H1 (cell line): Measurements from ENCODE around the gene GFRA3. TPM values are rescaled to one million over a fixed set of nuclear protein-coding genes. Genes with fewer than 3 reads are reported as not detected.

ENCODE experiments used
- CTCF ChIA-PET: fragments of 300-600 bp; sonication (Branson Sonifier 250); formaldehyde crosslinking; loops from one replicate; lab custom pipeline; 2021; ENCODE audit not compliant: partially characterized antibody; lab: Charles Lee
- POLR2A ChIA-PET: fragments of 300-600 bp; sonication (Branson Sonifier 250); formaldehyde crosslinking; loops from one replicate; lab custom pipeline; 2021; ENCODE audit warnings: inconsistent platforms; ENCODE audit not compliant: partially characterized antibody; lab: Charles Lee
- DNase-seq, 2 experiments: peaks; one replicate each; pipeline versions ENCODE4 v3.0.0 to v3.0.0-alpha.2; 2010 to 2022; ENCODE audit warnings: low spot score in 2 of 2, low read depth in 1 of 2, mixed read lengths in 1 of 2
- FAIRE-seq: peaks from 2 replicates; lab custom pipeline; 2011; peaks lifted over from hg19 to GRCh38; lab: Jason Lieb, UNC
- H2AFZ ChIP-seq: 2 replicates; pipeline ENCODE4 v1.8.1; 2012; ENCODE audit warnings: low read length, inconsistent platforms
- H2AK5ac ChIP-seq: 2 replicates; pipeline ENCODE4 v1.6.1; 2013; ENCODE audit warnings: low read depth, low read length
- H2BK120ac ChIP-seq: replicated peaks from 2 replicates; pipeline ENCODE3; 2013; ENCODE audit warnings: low read depth, low read length, inconsistent platforms
- H2BK12ac ChIP-seq: 2 replicates; pipeline ENCODE4 v1.6.1; 2013; ENCODE audit warnings: low read depth, low read length
- H2BK15ac ChIP-seq: 2 replicates; pipeline ENCODE4 v1.6.1; 2013; ENCODE audit warnings: low read length
- H2BK20ac ChIP-seq: 2 replicates; pipeline ENCODE4 v1.6.1; 2013; ENCODE audit warnings: low read length
- H2BK5ac ChIP-seq: 2 replicates; pipeline ENCODE4 v1.6.1; 2013; ENCODE audit warnings: low read depth, low read length
- H3K14ac ChIP-seq: 2 replicates; pipeline ENCODE4 v1.6.1; 2013; ENCODE audit warnings: inconsistent platforms; ENCODE audit not compliant: insufficient read length
- H3K18ac ChIP-seq: 2 replicates; pipeline ENCODE4 v1.6.1; 2013; ENCODE audit warnings: low read length; ENCODE audit errors: extremely low read depth
- H3K23ac ChIP-seq: 2 replicates; pipeline ENCODE4 v1.6.1; 2013; ENCODE audit warnings: inconsistent platforms; ENCODE audit not compliant: insufficient read length
- H3K23me2 ChIP-seq: 2 replicates; pipeline ENCODE4 v1.6.1; 2013; ENCODE audit warnings: low read depth, low read length
- H3K27ac ChIP-seq: 2 replicates; pipeline ENCODE4 v1.6.1; 2011; ENCODE audit warnings: low read depth, low read length, inconsistent platforms
- H3K27me3 ChIP-seq, 4 experiments: replicated peaks in 1 of 4; 1 replicate in 1 of 4; 2 replicates in 3 of 4; pipeline versions ENCODE4 v1.6.1 to v1.8.1; 2011 to 2013; ENCODE audit warnings: low read length in 3 of 4, mild to moderate bottlenecking in 3 of 4, inconsistent platforms in 2 of 4, mixed read lengths in 2 of 4, moderate library complexity in 1 of 4; ENCODE audit not compliant: control insufficient read depth in 3 of 4, insufficient read depth in 3 of 4; ENCODE audit errors: extremely low read depth in 1 of 4
- H3K36me3 ChIP-seq, 4 experiments: 2 replicates each; pipeline versions ENCODE4 v1.6.1 to v1.8.1; 2011 to 2013; ENCODE audit warnings: mild to moderate bottlenecking in 4 of 4, low read length in 3 of 4, moderate library complexity in 2 of 4, control low read depth in 1 of 4, inconsistent platforms in 1 of 4; ENCODE audit not compliant: insufficient read depth in 4 of 4, control insufficient read depth in 2 of 4
- H3K4ac ChIP-seq: replicated peaks from 2 replicates; pipeline ENCODE3; 2013; ENCODE audit warnings: low read length, low read depth, mixed read lengths, inconsistent platforms; ENCODE audit not compliant: insufficient read length
- H3K4me1 ChIP-seq, 4 experiments: replicated peaks in 1 of 4; 1 replicate in 1 of 4; 2 replicates in 3 of 4; pipeline versions ENCODE4 v1.6.1 to v1.8.1; 2011 to 2013; ENCODE audit warnings: low read length in 3 of 4, inconsistent platforms in 2 of 4, mixed read lengths in 1 of 4; ENCODE audit not compliant: insufficient read depth in 4 of 4, control insufficient read depth in 3 of 4
- H3K4me2 ChIP-seq, 2 experiments: 2 replicates each; pipeline versions ENCODE4 v1.6.1 to v1.8.1; 2011 to 2013; ENCODE audit warnings: low read depth in 2 of 2, low read length in 2 of 2, control low read depth in 1 of 2, inconsistent platforms in 1 of 2, mild to moderate bottlenecking in 1 of 2; ENCODE audit not compliant: insufficient read depth in 1 of 2
- H3K4me3 ChIP-seq, 4 experiments: fragments of 200-600, 300-600 bp in 1 of 4; sonication (generic), shearing (Covaris generic), sonication (Bioruptor Twin) in 1 of 4; 2 replicates each; pipeline versions ENCODE4 v1.5.1 to v1.8.1; 2011 to 2016; ENCODE audit warnings: low read length in 4 of 4, low read depth in 3 of 4, control low read depth in 2 of 4, inconsistent platforms in 2 of 4, mild to moderate bottlenecking in 2 of 4, mixed read lengths in 1 of 4, moderate library complexity in 1 of 4; ENCODE audit not compliant: insufficient read depth in 2 of 4; ENCODE audit errors: extremely low read depth in 1 of 4
- H3K56ac ChIP-seq: replicated peaks from 2 replicates; pipeline ENCODE3; 2013; ENCODE audit warnings: low read depth, mild to moderate bottlenecking, mixed read lengths, low read length, inconsistent platforms; ENCODE audit not compliant: insufficient read length
- H3K79me1 ChIP-seq: 2 replicates; pipeline ENCODE4 v1.6.1; 2013; ENCODE audit warnings: low read depth, low read length, control low read depth
- H3K79me2 ChIP-seq, 2 experiments: 2 replicates each; pipeline versions ENCODE4 v1.6.1 to v1.8.1; 2012 to 2013; ENCODE audit warnings: low read length in 2 of 2, mild to moderate bottlenecking in 2 of 2, inconsistent platforms in 1 of 2; ENCODE audit not compliant: insufficient read depth in 2 of 2, control insufficient read depth in 1 of 2
- H3K9ac ChIP-seq, 4 experiments: replicated peaks in 1 of 4; 1 replicate in 1 of 4; 2 replicates in 3 of 4; pipeline versions ENCODE4 v1.6.1 to v1.8.1; 2011 to 2013; ENCODE audit warnings: low read depth in 3 of 4, low read length in 3 of 4, control low read depth in 2 of 4, mild to moderate bottlenecking in 2 of 4, moderate library complexity in 2 of 4, inconsistent platforms in 1 of 4; ENCODE audit errors: extremely low read depth in 1 of 4
- H3K9me3 ChIP-seq, 2 experiments: 2 replicates each; pipeline versions ENCODE4 v1.6.1 to v1.8.1; 2012 to 2013; ENCODE audit warnings: mild to moderate bottlenecking in 2 of 2, moderate library complexity in 2 of 2, control low read depth in 1 of 2, inconsistent platforms in 1 of 2, low read depth in 1 of 2, low read length in 1 of 2, mixed read lengths in 1 of 2; ENCODE audit not compliant: insufficient read depth in 2 of 2
- H4K20me1 ChIP-seq, 2 experiments: replicated peaks in 1 of 2; 2 replicates each; pipeline versions ENCODE3 to v1.8.1; 2011 to 2013; ENCODE audit warnings: inconsistent platforms in 2 of 2, low read length in 2 of 2, mild to moderate bottlenecking in 1 of 2; ENCODE audit not compliant: insufficient read depth in 2 of 2, control insufficient read depth in 1 of 2
- H4K5ac ChIP-seq: 2 replicates; pipeline ENCODE4 v1.6.1; 2013; ENCODE audit warnings: low read length, low read depth, mixed read lengths, inconsistent platforms; ENCODE audit not compliant: insufficient read length
- H4K8ac ChIP-seq: 2 replicates; pipeline ENCODE4 v1.8.0; 2013; ENCODE audit warnings: mild to moderate bottlenecking, moderate library complexity, low read length, inconsistent platforms; ENCODE audit not compliant: insufficient read depth; ENCODE audit errors: extremely low read depth
- H4K91ac ChIP-seq: replicated peaks from 2 replicates; pipeline ENCODE3; 2013; ENCODE audit warnings: low read length, mixed read lengths, inconsistent platforms; ENCODE audit not compliant: insufficient read length
- CTBP2 ChIP-seq: IDR thresholded peaks from 2 replicates; pipeline ENCODE4 v1.7.0; 2011; ENCODE audit warnings: borderline replicate concordance, mild to moderate bottlenecking, moderate library complexity, mixed read lengths, low read length; ENCODE audit not compliant: insufficient read depth, insufficient read length
- HDAC6 ChIP-seq: IDR thresholded peaks from one replicate; pipeline ENCODE4 v1.7.1; 2012; ENCODE audit warnings: low read depth, mild to moderate bottlenecking, inconsistent platforms, low read length, moderate library complexity
- JUN ChIP-seq: IDR thresholded peaks from 2 replicates; pipeline ENCODE4 v1.6.1; 2011; ENCODE audit warnings: low read depth, mild to moderate bottlenecking, improper control_type of control experiment, low read length
- JUND ChIP-seq: IDR thresholded peaks from 2 replicates; pipeline ENCODE4 v1.6.1; 2011; ENCODE audit warnings: mild to moderate bottlenecking, improper control_type of control experiment, low read length
- SIN3A ChIP-seq, 2 experiments: IDR thresholded peaks in 1 of 2; conservative IDR thresholded peaks in 1 of 2; 2 replicates each; pipeline ENCODE4 v1.6.1; 2011 to 2012; ENCODE audit warnings: low read length in 2 of 2, improper control_type of control experiment in 1 of 2, low read depth in 1 of 2, mild to moderate bottlenecking in 1 of 2
- SRF ChIP-seq: IDR thresholded peaks from 2 replicates; pipeline ENCODE4 v1.6.1; 2011; ENCODE audit warnings: mild to moderate bottlenecking, low read depth, low read length, moderate library complexity
- WGBS, 2 experiments: shearing (Covaris generic) in 1 of 2; methylation state at CpG; one replicate each; pipeline versions ENCODE4 v1.1.6 to v1.1.7; 2013 to 2015; ENCODE audit warnings: low lambda C conversion rate in 2 of 2, mixed read lengths in 2 of 2, inconsistent platforms in 1 of 2, low coverage in 1 of 2, missing lambda C conversion rate in 1 of 2; ENCODE audit not compliant: insufficient replicate concordance in 2 of 2, insufficient coverage in 1 of 2, insufficient read length in 1 of 2; ENCODE audit errors: extremely low coverage in 1 of 2, missing lambda C conversion rate in 1 of 2; 5-methylcytosine and 5-hydroxymethylcytosine counted together
- polyA plus RNA-seq, 7 experiments: library from polyadenylated mRNA; depleted of rRNA in 3 of 7; stranded (reverse) in 5 of 7; unstranded in 2 of 7; fragments of >200 nt in 5 of 7; fragments of 200-250 nt in 2 of 7; gene quantifications; 1 replicate in 5 of 7; 2 replicates in 1 of 7; 4 replicates in 1 of 7; pipeline versions ENCODE4 v1.2.1 to v1.2.3, GENCODE V29; 2011 to 2013; ENCODE audit warnings: missing spikeins in 2 of 7, mixed read lengths in 2 of 7
- total RNA-seq: library from RNA; stranded (reverse); fragmentation: NEBNext Ultra II Directional; extraction: Animal tissue kit (Norgen Biotek cat#: 25700); gene quantifications from 2 replicates; pipeline ENCODE4 v1.2.1, GENCODE V29; 2021

The GFRA3 gene
- total and polyA plus RNA-seq, 2 of the 8 experiments (the other 6 are each of a cell fraction or from before 2014, with no cell fraction given): 0.88 to 3.4 TPM

DNA sequence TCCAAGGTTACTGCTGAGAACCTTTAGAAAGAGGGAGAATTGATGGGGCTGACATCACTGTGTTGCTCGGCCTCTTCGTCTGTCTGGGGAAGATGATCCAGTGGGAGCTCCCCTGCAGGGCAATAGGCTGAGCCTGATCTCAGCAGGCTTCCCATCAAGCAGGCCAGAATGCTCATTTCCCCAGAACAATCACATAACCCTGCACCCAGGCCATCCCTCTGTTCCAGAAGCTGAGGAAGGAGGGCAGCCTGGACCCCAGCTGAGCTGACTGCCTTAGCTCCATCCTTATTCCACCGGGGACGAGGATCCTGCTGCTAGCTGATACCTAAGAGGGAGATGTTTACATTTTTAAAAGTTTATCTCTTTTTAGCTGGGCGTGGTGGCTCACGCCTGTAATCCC lies 49.7 kb downstream of the GFRA3 start:
- Histone ChIP-seq H2BK20ac (no peak overlapping the region), H3K79me2 (no peaks in the 10 kb centered on the region), H2BK15ac (no peak overlapping the region), H4K20me1 (no peaks in the 10 kb centered on the region), H3K56ac (no peak overlapping the region), H3K9me3 (peaks cover 4 to 6% of the 10 kb centered on the region in 2 experiments; a peak in 1 of 4 replicates), H3K18ac (no peak overlapping the region), H3K27me3 (no peaks in the 10 kb centered on the region; a peak in 1 of 7 replicates), H2AFZ (no peak overlapping the region), H2BK12ac (no peak overlapping the region), H3K27ac (no peak overlapping the region), H3K36me3 (no peaks in the 10 kb centered on the region), H3K14ac (no peak overlapping the region), H2AK5ac (no peak overlapping the region), H4K5ac (no peak overlapping the region), H3K23me2 (no peaks in the 10 kb centered on the region; the same call in 1 of the 2 replicates), H3K9ac (no peak overlapping the region), H3K4ac (no peak overlapping the region), H3K23ac (no peak overlapping the region), H2BK120ac (no peak overlapping the region), H3K4me1 (no peaks in the 10 kb centered on the region), H3K4me3 (no peak overlapping the region), H3K79me1 (no peaks in the 10 kb centered on the region), H4K8ac (no peak overlapping the region), H2BK5ac (no peak overlapping the region), H3K4me2 (no peak overlapping the region), H4K91ac (no peak overlapping the region)
- DNase-seq (no peak), FAIRE-seq (no peak)
- TF ChIP-seq JUN (no peak), HDAC6 (no peak), SIN3A (conservative IDR thresholded peaks at IDR 0.05 in 1 of 2, IDR thresholded peaks at IDR 0.05 in 1 of 2; ENCODE audit: low read depth in 1 of 2, low read length in 2 of 2) (no peak), JUND (no peak), CTBP2 (no peak), SRF (no peak)
- ChIA-PET CTCF (interaction anchor here (0.6 to 9.2 kb wide), 11 partner anchors 9 to 129 kb away, joined by 3 to 128 read pairs (median 9); partner anchors contain the start of genes GFRA3 and KDM3B), POLR2A (interaction anchor here (1.2 to 1.7 kb wide), 2 partner anchors 10 to 52 kb away, joined by 4 to 13 read pairs; partner anchors contain the start of gene CDC23)
- 95% methylated on average over 6 of the region's 6 CpGs; no CpG with 5 or more reads in 1 of the 2 experiments for WGBS, 2 experiments
